Inflammatory macrophage treated with lipopolysaccharide for 4 hours (primary cell): Measurements from ENCODE around the gene APOA5.
A peak's percentile ranks its signal among the peaks of the same experiment; 100 is the strongest.

Experiments
- DNase-seq: peaks from one replicate; pipeline ENCODE4 v3.0.0-alpha.2; 2020

Gene APOA5

GRCh38 chr11:116796548-116796947 is 4.9 kb upstream of the APOA5 start:
- DNase-seq, result no peak

GRCh38 chr11:116794851-116795250 is 3.2 kb upstream of the APOA5 start:
- no peak for DNase-seq

GRCh38 chr11:116793772-116794097 is 2.1 kb upstream of the APOA5 start:
- DNase-seq, result no peak

- DNase-seq, result no peak
Observed at GRCh38 chr11:116792869-116793771, 1.4 kb upstream of the APOA5 start.

- DNase-seq, result no peak
Observed at GRCh38 chr11:116792144-116792868, 627 bp upstream of the APOA5 start.

- peak; percentile 63 for DNase-seq
Observed at GRCh38 chr11:116791002-116791812, 472 bp downstream of the APOA5 start.

- DNase-seq, result no peak
Observed at GRCh38 chr11:116790167-116791001, 1.3 kb downstream of the APOA5 start.

GRCh38 chr11:116788975-116789374 is 2.7 kb downstream of the APOA5 start:
- no peak for DNase-seq

- DNase-seq, result no peak
Observed at GRCh38 chr11:116788534-116788933, 3.1 kb downstream of the APOA5 start.

- peak; percentile 75 for DNase-seq
Observed at GRCh38 chr11:116787786-116788486, 3.7 kb downstream of the APOA5 start, which contains the start of gene ZPR1. Gene ZPR1, minus strand, starts transcription at chr11:116788023. Its CDS starts 33 bp downstream, at chr11:116787990.

- DNase-seq, result no peak
Observed at GRCh38 chr11:116787436-116787785, 4.3 kb downstream of the APOA5 start.

- DNase-seq, result no peak
Observed at GRCh38 chr11:116786966-116787365, 4.7 kb downstream of the APOA5 start.

GRCh38 chr11:116786326-116786725 is 5.4 kb downstream of the APOA5 start:
- DNase-seq, result no peak

GRCh38 chr11:116782728-116783127 is 9.0 kb downstream of the APOA5 start:
- no peak for DNase-seq

GRCh38 chr11:116778556-116778955 is 13.1 kb downstream of the APOA5 start:
- DNase-seq, result no peak

- no peak for DNase-seq
Observed at GRCh38 chr11:116777056-116777455, 14.6 kb downstream of the APOA5 start.

- DNase-seq, result no peak
Observed at GRCh38 chr11:116776522-116776984, 15.1 kb downstream of the APOA5 start.

GRCh38 chr11:116775975-116776374 is 15.7 kb downstream of the APOA5 start:
- no peak for DNase-seq

- DNase-seq, result no peak
Observed at GRCh38 chr11:116774661-116775060, 17.0 kb downstream of the APOA5 start.

GRCh38 chr11:116773203-116774097 is 18.2 kb downstream of the APOA5 start:
- DNase-seq, result peak; percentile 69
